GM12878 (cell line): ENCODE results near the gene MAX. TPM values are rescaled to one million over a fixed set of nuclear protein-coding genes. Genes with fewer than 3 reads are reported as not detected.

Experiments used
- ATAC-seq: fragments of 200-7000 bp; cut with Tn5 transposase; 3 replicates; pipeline ENCODE4 v1.9.1; 2020; ENCODE audit warnings: mild to moderate bottlenecking, moderate library complexity
- BruUV-seq: library from RNA; stranded (reverse); fragments of 400-500 nt; replicated peaks from 2 replicates; lab custom pipeline; 2021; lab: Mats Ljungman, UMichigan
- CTCF ChIA-PET: fragments of 300-600 bp; sonication (Branson Sonifier 250); formaldehyde crosslinking; extraction: SDS; loops from one replicate; lab custom pipeline; 2021; ENCODE audit warnings: inconsistent platforms; lab: Yijun Ruan, JAX
- POLR2A ChIA-PET: fragments of 350-600 bp; formaldehyde crosslinking; extraction: SDS; loops from one replicate; lab custom pipeline; 2021; ENCODE audit warnings: inconsistent platforms; lab: Charles Lee
- RAD21 ChIA-PET: fragments of 300-600 bp; sonication (Branson Sonifier 250); formaldehyde crosslinking; loops from one replicate; lab custom pipeline; 2023; ENCODE audit warnings: antibody characterized with exemption; ENCODE audit not compliant: unreplicated experiment; lab: Charles Lee
- SMC1A ChIA-PET: fragments of 300-600 bp; sonication (Branson Sonifier 250); formaldehyde crosslinking; loops from one replicate; lab custom pipeline; 2023; ENCODE audit not compliant: unreplicated experiment, uncharacterized antibody; lab: Charles Lee
- DNase-seq: peaks from one replicate; pipeline ENCODE4 v3.0.0-alpha.2; 2011; ENCODE audit warnings: low read depth, low spot score
- FAIRE-seq: peaks from 3 replicates; lab custom pipeline; 2011; peaks lifted over from hg19 to GRCh38; lab: Jason Lieb, UNC
- H2AFZ ChIP-seq: 2 replicates; pipeline ENCODE4 v1.6.0; 2011; ENCODE audit warnings: low read depth, low read length, control low read depth; ENCODE audit not compliant: control insufficient read depth
- H3K27ac ChIP-seq: 2 replicates; pipeline ENCODE4 v1.5.1; 2011; ENCODE audit warnings: control low read depth; ENCODE audit not compliant: control insufficient read depth, insufficient read depth
- H3K27me3 ChIP-seq, 2 experiments: replicated peaks in 1 of 2; 2 replicates each; pipeline versions ENCODE4 v1.6.0 to v1.6.1; 2011; ENCODE audit warnings: low read length in 1 of 2; ENCODE audit not compliant: control insufficient read depth in 2 of 2, insufficient read depth in 2 of 2
- H3K36me3 ChIP-seq, 2 experiments: 2 replicates each; pipeline ENCODE4 v1.5.1; 2011; ENCODE audit warnings: low read length in 1 of 2; ENCODE audit not compliant: control insufficient read depth in 2 of 2, insufficient read depth in 2 of 2
- H3K4me1 ChIP-seq: 2 replicates; pipeline ENCODE4 v1.6.1; 2011; ENCODE audit warnings: mild to moderate bottlenecking, low read length, moderate library complexity, mixed read lengths; ENCODE audit not compliant: control insufficient read depth, insufficient read depth
- H3K4me2 ChIP-seq: 2 replicates; pipeline ENCODE4 v1.6.0; 2011; ENCODE audit warnings: control low read depth; ENCODE audit not compliant: control insufficient read depth, insufficient read depth
- H3K4me3 ChIP-seq: fragments of 200-600 bp; sonication (generic); 2 replicates; pipeline ENCODE4 v1.5.1; 2016
- H3K79me2 ChIP-seq: 2 replicates; pipeline ENCODE4 v1.6.0; 2011; ENCODE audit warnings: low read length; ENCODE audit not compliant: control insufficient read depth, insufficient read depth
- H3K9ac ChIP-seq: 2 replicates; pipeline ENCODE4 v1.8.0; 2011; ENCODE audit warnings: low read length, control low read depth, mixed read lengths; ENCODE audit not compliant: control insufficient read depth, insufficient read depth
- H3K9me3 ChIP-seq: replicated peaks from 3 replicates; pipeline ENCODE4 v1.5.1; 2011; ENCODE audit warnings: mild to moderate bottlenecking, low read length; ENCODE audit not compliant: control insufficient read depth, insufficient read depth
- H4K20me1 ChIP-seq: 2 replicates; pipeline ENCODE4 v1.6.0; 2011; ENCODE audit not compliant: control insufficient read depth, insufficient read depth
- ATF3 ChIP-seq: IDR thresholded peaks from 2 replicates; pipeline ENCODE4 v1.6.1; 2011; ENCODE audit warnings: low read depth, mild to moderate bottlenecking, low read length, moderate library complexity, borderline replicate concordance; ENCODE audit errors: extremely low read depth
- BHLHE40 ChIP-seq, 2 experiments: fragments of 450-650 bp in 1 of 2; IDR thresholded peaks; 2 replicates each; pipeline ENCODE4 v1.6.1; 2011 to 2017; ENCODE audit warnings: low read depth in 2 of 2, borderline replicate concordance in 1 of 2, improper control_type of control experiment in 1 of 2, low read length in 1 of 2, mild to moderate bottlenecking in 1 of 2
- BRCA1 ChIP-seq: IDR thresholded peaks from 2 replicates; pipeline ENCODE4 v1.6.1; 2011; ENCODE audit warnings: low read depth, low read length, improper control_type of control experiment
- CTCF ChIP-seq, 3 experiments: IDR thresholded peaks in 2 of 3; conservative IDR thresholded peaks in 1 of 3; 2 replicates each; pipeline ENCODE4 v1.5.1; 2011; ENCODE audit warnings: low read depth in 3 of 3, low read length in 3 of 3, mild to moderate bottlenecking in 3 of 3, control low read depth in 2 of 3, moderate library complexity in 2 of 3, inconsistent platforms in 1 of 3, mixed read lengths in 1 of 3; ENCODE audit not compliant: control insufficient read depth in 2 of 3, insufficient read depth in 1 of 3; ENCODE audit errors: extremely low read depth in 1 of 3
- FOXM1 ChIP-seq: IDR thresholded peaks from 2 replicates; pipeline ENCODE4 v1.6.1; 2012; ENCODE audit warnings: low read depth, mild to moderate bottlenecking, inconsistent platforms, low read length, moderate library complexity
- MEF2B ChIP-seq: fragments of 450-650 bp; IDR thresholded peaks from 2 replicates; pipeline ENCODE4 v1.6.1; 2018; ENCODE audit warnings: mild to moderate bottlenecking, moderate library complexity; ENCODE audit not compliant: partially characterized antibody, poor library complexity, severe bottlenecking
- MTA3 ChIP-seq: IDR thresholded peaks from 2 replicates; pipeline ENCODE4 v1.6.1; 2012; ENCODE audit warnings: low read length, inconsistent platforms, borderline replicate concordance
- NFXL1 ChIP-seq: fragments of 450-650 bp; IDR thresholded peaks from 2 replicates; pipeline ENCODE4 v1.6.1; 2017; ENCODE audit warnings: antibody characterized with exemption, mild to moderate bottlenecking, borderline replicate concordance
- PAX5 ChIP-seq: IDR thresholded peaks from 2 replicates; pipeline ENCODE4 v1.6.1; 2011; ENCODE audit warnings: low read depth, low read length, borderline replicate concordance
- TCF7 ChIP-seq: IDR thresholded peaks from 2 replicates; pipeline ENCODE4 v1.6.1; 2014; ENCODE audit warnings: antibody characterized with exemption, borderline replicate concordance
- USF1 ChIP-seq: IDR thresholded peaks from 2 replicates; pipeline ENCODE4 v1.6.1; 2011; ENCODE audit warnings: borderline replicate concordance, low read depth, mild to moderate bottlenecking, moderate library complexity, mixed read lengths, low read length; ENCODE audit not compliant: insufficient read depth; ENCODE audit errors: extremely low read length
- YY1 ChIP-seq: IDR thresholded peaks from 2 replicates; pipeline ENCODE4 v1.6.1; 2011; ENCODE audit warnings: low read depth, mild to moderate bottlenecking, low read length
- ZNF592 ChIP-seq: fragments of 450-650 bp; IDR thresholded peaks from 2 replicates; pipeline ENCODE4 v1.6.1; 2017; ENCODE audit warnings: mild to moderate bottlenecking, moderate library complexity
- WGBS: methylation state at CpG from one replicate; pipeline ENCODE4 v1.1.6; 2016; ENCODE audit warnings: low lambda C conversion rate; ENCODE audit not compliant: insufficient replicate concordance, insufficient coverage; ENCODE audit errors: missing lambda C conversion rate; 5-methylcytosine and 5-hydroxymethylcytosine counted together
- in situ Hi-C: fragments of 300-500 bp; cut with MboI; formaldehyde crosslinking; loops from 9 replicates; pipeline ENCODE4 v1.14.3; 2018; ENCODE audit warnings: mixed read lengths
- intact Hi-C: fragments of 100-400 bp; cut with micrococcal nuclease; formaldehyde crosslinking; loops from one replicate; pipeline ENCODE4 v1.14.2; 2022; ENCODE audit not compliant: unreplicated experiment
- polyA plus RNA-seq, 11 experiments: library from polyadenylated mRNA; depleted of rRNA in 4 of 11; unstranded in 6 of 11; stranded (reverse) in 5 of 11; fragments of >200 nt; fragmentation: Nextera tagmentation in 4 of 11; fragmentation: Illumina TruSeq in 1 of 11; extraction: Ambion mirVana in 4 of 11; extraction: Trizol in 1 of 11; gene quantifications; 1 replicate in 1 of 11; 2 replicates in 10 of 11; pipeline versions ENCODE4 v1.2.1 to v1.2.3, GENCODE V29; 2011 to 2016; ENCODE audit warnings: inconsistent platforms in 2 of 11, missing spikeins in 2 of 11, low read depth in 1 of 11
- total RNA-seq, 4 experiments: library from RNA; depleted of rRNA in 3 of 4; stranded (reverse); fragments of >200 nt in 3 of 4; fragmentation: Illumina TruSeq in 1 of 4; extraction: Trizol in 1 of 4; gene quantifications; 2 replicates each; pipeline versions ENCODE4 v1.2.1 to v1.2.3, GENCODE V29; 2013 to 2021

MAX gene
- total and polyA plus RNA-seq, 10 of the 15 experiments (the other 5 are each of a cell fraction or from before 2014, with no cell fraction given): 21.5 to 122 (median 67.5) TPM

- TF ChIP-seq NFXL1: no peak
- TF ChIP-seq FOXM1: no peak
- TF ChIP-seq TCF7: no peak
- no peak for TF ChIP-seq ATF3
- TF ChIP-seq BRCA1: no peak
These were observed 2.5 kb upstream of the MAX start (continued) for GRCh38 chr14:65104791-65105190.

GRCh38 chr14:65103150-65103760 lies 938 bp upstream of the MAX start:
- in situ Hi-C loops (no loop called here), intact Hi-C loops (loop anchor here (2.0 to 5.0 kb wide), 2 partner anchors 56 to 116 kb away; partner anchors contain the start of gene FNTB)
- no peaks in the 10 kb centered on the region; a peak in 1 of 4 replicates for H3K36me3 ChIP-seq
- H4K20me1 ChIP-seq: no peaks in the 10 kb centered on the region
- ChIA-PET SMC1A (interaction anchor here (0.6 to 1.4 kb wide), 3 partner anchors 49 to 1262 kb away, joined by 3 to 4 read pairs (median 3); no protein-coding TSS in a partner anchor), RAD21 (interaction anchor here (0.7 to 1.6 kb wide), 3 partner anchors 66 to 150 kb away, joined by 3 to 4 read pairs (median 3); no protein-coding TSS in a partner anchor), CTCF (interaction anchor here (0.7 kb wide), 1 partner anchor 53 kb away, joined by 4 read pairs; no protein-coding TSS in a partner anchor), POLR2A (interaction anchor here (0.7 to 0.8 kb wide), 2 partner anchors 9 to 139 kb away, joined by 3 read pairs; no protein-coding TSS in a partner anchor)
- 5% methylated on average over 22 of the region's 22 CpGs for WGBS
- no peak for DNase-seq
- peak overlapping the region; percentile 62 for H3K9ac ChIP-seq
- H3K4me1 ChIP-seq: peaks cover 6% of the 10 kb centered on the region
- H3K79me2 ChIP-seq: peaks cover 36% of the 10 kb centered on the region
- H3K27me3 ChIP-seq: no peaks in the 10 kb centered on the region
- H2AFZ ChIP-seq: peak overlapping the region; percentile 98
- no peaks in the 10 kb centered on the region for H3K9me3 ChIP-seq
- ATAC-seq: no peak
- no peak for TF ChIP-seq MTA3
- TF ChIP-seq YY1: peak; percentile 74
- peak; percentile 24 to 86; a peak in 2 of 4 replicates for TF ChIP-seq BHLHE40 (IDR thresholded peaks at IDR 0.05; ENCODE audit: borderline replicate concordance in 1 of 2, low read depth in 2 of 2, low read length in 1 of 2)
- TF ChIP-seq USF1: peak; percentile 12
- no peak for TF ChIP-seq NFXL1
- TF ChIP-seq MEF2B: peak; percentile 22
- TF ChIP-seq ZNF592: no peak
- TF ChIP-seq CTCF (IDR thresholded peaks at IDR 0.05 in 2 of 3, conservative IDR thresholded peaks at IDR 0.05 in 1 of 3; ENCODE audit: control insufficient read depth in 2 of 3, extremely low read depth in 1 of 3, insufficient read depth in 1 of 3, low read depth in 3 of 3, low read length in 3 of 3): peak in 2 of 3 experiments; percentile 12 to 13; a peak in 1 of 6 replicates
- peak; percentile 76; the same call in 1 of the 2 replicates for TF ChIP-seq PAX5
- peak; percentile 35 for FAIRE-seq
- no TSS peak for BruUV-seq
- peak overlapping the region; percentile 53 for H3K27ac ChIP-seq
- peak overlapping the region; percentile 97 for H3K4me2 ChIP-seq
- peak overlapping the region; percentile 96 for H3K4me3 ChIP-seq
